ENCODE measurements around the gene PLA2G4C. TPM values are rescaled to one million over a fixed set of nuclear protein-coding genes. Genes with fewer than 3 reads are reported as not detected.

Gene PLA2G4C
- total and polyA plus RNA-seq, 2 experiments from 2014 or later, result 2.9 to 3.4 TPM

GRCh38 chr19:48069435-48069834 is 41.2 kb downstream of the PLA2G4C start:
- H3K9me3 Mint-ChIP-seq, result peaks cover 8% of the 10 kb centered on the region; the same call in 2 of the 3 replicates
- ATAC-seq, result peak; percentile 92

GRCh38 chr19:48064509-48064908 is 46.1 kb downstream of the PLA2G4C start:
- H3K27ac Mint-ChIP-seq, result no peak overlapping the region
- DNase-seq (ENCODE audit: low spot score), result peak; percentile 81
- peak; percentile 70 for ATAC-seq
- no peaks in the 10 kb centered on the region for H3K79me2 ChIP-seq (replicated peaks; ENCODE audit: insufficient read depth)
- H3F3A ChIP-seq (replicated peaks; ENCODE audit: low read depth), result no peaks in the 10 kb centered on the region; the same call in 1 of the 2 replicates
- peaks cover 6% of the 10 kb centered on the region; the same call in 2 of the 3 replicates for H3K9me3 Mint-ChIP-seq
- peak overlapping the region; percentile 29; the same call in 1 of the 2 replicates for H3K27ac ChIP-seq (ENCODE audit: low read depth)
- H3K9me2 ChIP-seq (ENCODE audit: insufficient read depth), result no peaks in the 10 kb centered on the region
- H2AFZ ChIP-seq, result no peak overlapping the region
- no peaks in the 10 kb centered on the region; the same call in 1 of the 3 replicates for H3K36me3 Mint-ChIP-seq (ENCODE audit: low read depth)
- peaks cover 23% of the 10 kb centered on the region for H3K4me1 ChIP-seq (ENCODE audit: insufficient read depth)
- H3K4me3 Mint-ChIP-seq, result peak overlapping the region; percentile 28; the same call in 1 of the 3 replicates
- TF ChIP-seq EZH2phosphoT487 (IDR thresholded peaks at IDR 0.05; ENCODE audit: unreplicated experiment), result no peak
- TF ChIP-seq ZNF462 (CRISPR knock-in tag; IDR thresholded peaks at IDR 0.05), result peak; percentile 47; the same call in 1 of the 2 replicates
- no peak overlapping the region for H3K4me2 ChIP-seq
- H3K4me3 ChIP-seq, result no peak overlapping the region
- no peaks in the 10 kb centered on the region for H4K20me1 ChIP-seq (replicated peaks; ENCODE audit: insufficient read depth)
- H3K36me3 ChIP-seq (ENCODE audit: insufficient read depth), result no peaks in the 10 kb centered on the region
- H3K27me3 Mint-ChIP-seq (ENCODE audit: insufficient read depth, low read depth, poor library complexity), result peaks cover 8% of the 10 kb centered on the region
- H3K4me1 Mint-ChIP-seq, result peaks cover 29% of the 10 kb centered on the region
- H3K27me3 ChIP-seq (ENCODE audit: insufficient read depth), result no peaks in the 10 kb centered on the region

More at GRCh38 chr19:48069435-48069834, 41.2 kb downstream of the PLA2G4C start:
- H3K9me2 ChIP-seq (ENCODE audit: insufficient read depth), result no peaks in the 10 kb centered on the region
- peaks cover 7% of the 10 kb centered on the region; the same call in 2 of the 3 replicates for H3K4me1 Mint-ChIP-seq
- H3K36me3 ChIP-seq (ENCODE audit: insufficient read depth), result no peaks in the 10 kb centered on the region
- no peaks in the 10 kb centered on the region for H3K27me3 ChIP-seq (ENCODE audit: insufficient read depth)
- H3K4me1 ChIP-seq (ENCODE audit: insufficient read depth), result no peaks in the 10 kb centered on the region
- DNase-seq (ENCODE audit: low spot score), result peak; percentile 73
- H3F3A ChIP-seq (replicated peaks; ENCODE audit: low read depth), result no peaks in the 10 kb centered on the region
- H3K27me3 Mint-ChIP-seq (ENCODE audit: insufficient read depth, low read depth, poor library complexity), result peaks cover 6% of the 10 kb centered on the region
- no peak overlapping the region for H2AFZ ChIP-seq
- H3K4me3 Mint-ChIP-seq, result no peak overlapping the region
- H3K27ac ChIP-seq (ENCODE audit: low read depth), result no peak overlapping the region
- no peaks in the 10 kb centered on the region for H3K79me2 ChIP-seq (replicated peaks; ENCODE audit: insufficient read depth)
- TF ChIP-seq CTCF (conservative IDR thresholded peaks at IDR 0.05; ENCODE audit: low read depth in 2 of 2) (peak; percentile 41 to 43), JUNB (IDR thresholded peaks at IDR 0.05; ENCODE audit: unreplicated experiment) (no peak)
- no peak overlapping the region for H3K4me3 ChIP-seq
- no peak overlapping the region for H3K27ac Mint-ChIP-seq
- H3K4me2 ChIP-seq, result no peak overlapping the region
- no peaks in the 10 kb centered on the region; the same call in 1 of the 3 replicates for H3K36me3 Mint-ChIP-seq (ENCODE audit: low read depth)
- no peaks in the 10 kb centered on the region for H4K20me1 ChIP-seq (replicated peaks; ENCODE audit: insufficient read depth)

Measured in GM23338 (cell line).